ENCODE data around the gene MTUS2. TPM values are rescaled to one million over a fixed set of nuclear protein-coding genes. Genes with fewer than 3 reads are reported as not detected.

MTUS2 gene
- total RNA-seq, 1 donor from 2014 or later = 4.1 TPM

- Mint-ChIP-seq H3K9me3 (no peaks in the 10 kb centered on the region), H3K4me1 (ENCODE audit: unreplicated experiment) (no peaks in the 10 kb centered on the region), H3K36me3 (no peaks in the 10 kb centered on the region), H3K27me3 (peaks cover 20% of the 10 kb centered on the region), H3K27ac (no peak overlapping the region), H3K4me3 (no peak overlapping the region)
- TF ChIP-seq CTCF (conservative IDR thresholded peaks at IDR 0.05) = no peak
- DNase-seq (ENCODE audit: extremely low spot score, unreplicated experiment) = no peak
Observed at GRCh38 chr13:29397265-29397664, 577.1 kb downstream of the MTUS2 start.

GRCh38 chr13:29402166-29402636 is 582.1 kb downstream of the MTUS2 start:
- Mint-ChIP-seq H3K27me3 (peaks cover under 1% of the 10 kb centered on the region), H3K9me3 (peaks cover 3% of the 10 kb centered on the region), H3K36me3 (no peaks in the 10 kb centered on the region), H3K27ac (no peak overlapping the region), H3K4me3 (no peak overlapping the region), H3K4me1 (ENCODE audit: unreplicated experiment) (no peaks in the 10 kb centered on the region)
- DNase-seq (ENCODE audit: extremely low spot score, unreplicated experiment) = no peak
- TF ChIP-seq CTCF (conservative IDR thresholded peaks at IDR 0.05) = no peak

DNA sequence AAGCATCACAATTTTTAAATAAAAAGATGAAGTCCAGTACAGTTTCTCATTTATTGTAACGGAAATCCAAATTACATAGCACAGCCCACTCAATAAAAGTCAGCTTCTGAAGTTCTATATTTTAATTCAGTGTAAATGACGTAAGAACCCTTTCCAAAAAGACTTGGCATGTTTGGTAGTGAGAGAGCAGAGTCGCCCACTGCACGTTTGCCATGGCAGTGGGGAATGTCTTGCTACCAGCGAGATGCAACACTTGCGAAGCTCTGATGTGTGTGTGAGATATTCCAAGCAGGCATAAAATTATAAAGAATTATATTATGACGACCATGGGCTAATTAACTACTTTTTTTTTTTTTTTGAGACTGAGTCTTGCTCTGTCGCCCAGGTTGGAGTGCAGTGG is 585.3 kb downstream of the MTUS2 start:
- Mint-ChIP-seq H3K27ac (no peak overlapping the region), H3K4me3 (no peak overlapping the region), H3K9me3 (peaks cover 3% of the 10 kb centered on the region), H3K36me3 (no peaks in the 10 kb centered on the region), H3K4me1 (ENCODE audit: unreplicated experiment) (no peaks in the 10 kb centered on the region), H3K27me3 (no peaks in the 10 kb centered on the region)
- no peak for DNase-seq (ENCODE audit: extremely low spot score, unreplicated experiment)
- no peak for TF ChIP-seq CTCF (conservative IDR thresholded peaks at IDR 0.05)

- TF ChIP-seq CTCF (conservative IDR thresholded peaks at IDR 0.05) = no peak
- no peaks in the 10 kb centered on the region for H3K9me3 Mint-ChIP-seq
- DNase-seq (ENCODE audit: extremely low spot score, unreplicated experiment) = no peak
- no peaks in the 10 kb centered on the region for H3K36me3 Mint-ChIP-seq
- H3K27ac Mint-ChIP-seq = no peak overlapping the region
- H3K4me1 Mint-ChIP-seq (ENCODE audit: unreplicated experiment) = no peaks in the 10 kb centered on the region
- H3K27me3 Mint-ChIP-seq = no peaks in the 10 kb centered on the region
- no peak overlapping the region for H3K4me3 Mint-ChIP-seq
Observed at GRCh38 chr13:29411481-29411880, 591.3 kb downstream of the MTUS2 start.

GRCh38 chr13:29418026-29418425 is 597.9 kb downstream of the MTUS2 start:
- Mint-ChIP-seq H3K27ac (no peak overlapping the region), H3K4me3 (no peak overlapping the region), H3K36me3 (no peaks in the 10 kb centered on the region), H3K27me3 (no peaks in the 10 kb centered on the region), H3K4me1 (ENCODE audit: unreplicated experiment) (peaks cover 6% of the 10 kb centered on the region), H3K9me3 (no peaks in the 10 kb centered on the region)
- TF ChIP-seq CTCF (conservative IDR thresholded peaks at IDR 0.05) = peak; percentile 47
- DNase-seq (ENCODE audit: extremely low spot score, unreplicated experiment) = no peak

GRCh38 chr13:29421118-29421517 is 601.0 kb downstream of the MTUS2 start:
- no peak for TF ChIP-seq CTCF (conservative IDR thresholded peaks at IDR 0.05)
- Mint-ChIP-seq H3K4me1 (ENCODE audit: unreplicated experiment) (peaks cover 6% of the 10 kb centered on the region), H3K9me3 (no peaks in the 10 kb centered on the region), H3K36me3 (no peaks in the 10 kb centered on the region), H3K4me3 (no peak overlapping the region), H3K27me3 (peaks cover 6% of the 10 kb centered on the region), H3K27ac (no peak overlapping the region)
- DNase-seq (ENCODE audit: extremely low spot score, unreplicated experiment) = no peak
